HG03039 (cell line): ENCODE results near the gene ADRM1.

Source experiments
- ATAC-seq: cut with Tn5 transposase; IDR thresholded peaks from one replicate; pipeline ENCODE4 v1.9.1; 2021; ENCODE audit warnings: mild to moderate bottlenecking, moderate library complexity; ENCODE audit not compliant: unreplicated experiment

The ADRM1 gene

GRCh38 chr20:62309198-62309944, 6.6 kb downstream of the ADRM1 start:
- no peak for ATAC-seq

GRCh38 chr20:62309947-62310756, 7.4 kb downstream of the ADRM1 start:
- ATAC-seq, result no peak

GRCh38 chr20:62310757-62311121, 7.9 kb downstream of the ADRM1 start:
- no peak for ATAC-seq

- ATAC-seq, result no peak
Observed at GRCh38 chr20:62311150-62311549, 8.4 kb downstream of the ADRM1 start.

GRCh38 chr20:62311832-62312661, 9.2 kb downstream of the ADRM1 start:
- ATAC-seq, result no peak

GRCh38 chr20:62312662-62312977, 9.8 kb downstream of the ADRM1 start:
- ATAC-seq, result no peak

- no peak for ATAC-seq
Observed at GRCh38 chr20:62313021-62313420, 10.2 kb downstream of the ADRM1 start.

- ATAC-seq, result no peak
Observed at GRCh38 chr20:62313460-62314338, 10.9 kb downstream of the ADRM1 start.

GRCh38 chr20:62314339-62314638, 11.5 kb downstream of the ADRM1 start:
- ATAC-seq, result no peak

GRCh38 chr20:62314711-62315302, 12.0 kb downstream of the ADRM1 start:
- no peak for ATAC-seq

GRCh38 chr20:62315773-62316172, 13.0 kb downstream of the ADRM1 start:
- no peak for ATAC-seq

- no peak for ATAC-seq
Observed at GRCh38 chr20:62316331-62317166, 13.8 kb downstream of the ADRM1 start.

- no peak for ATAC-seq
Observed at GRCh38 chr20:62317167-62317655, 14.4 kb downstream of the ADRM1 start.

- ATAC-seq, result no peak
Observed at GRCh38 chr20:62318400-62319345, 15.9 kb downstream of the ADRM1 start.

GRCh38 chr20:62319346-62319909, 16.6 kb downstream of the ADRM1 start:
- no peak for ATAC-seq

- no peak for ATAC-seq
Observed at GRCh38 chr20:62320581-62321354, 18.0 kb downstream of the ADRM1 start.

- ATAC-seq, result no peak
Observed at GRCh38 chr20:62321521-62321948, 18.7 kb downstream of the ADRM1 start.
